HuH-7 (cell line): ENCODE measurements around the gene OSBPL1A.
"Not testable (repeated sequence)": the region's sequence is repeated elsewhere in the genome, so short reads cannot be mapped to it uniquely, and the experiment has no call there.

Experiments used
- DNase-seq: peaks from one replicate; pipeline ENCODE4 v3.0.0; 2011; ENCODE audit warnings: low spot score

Gene OSBPL1A

DNA sequence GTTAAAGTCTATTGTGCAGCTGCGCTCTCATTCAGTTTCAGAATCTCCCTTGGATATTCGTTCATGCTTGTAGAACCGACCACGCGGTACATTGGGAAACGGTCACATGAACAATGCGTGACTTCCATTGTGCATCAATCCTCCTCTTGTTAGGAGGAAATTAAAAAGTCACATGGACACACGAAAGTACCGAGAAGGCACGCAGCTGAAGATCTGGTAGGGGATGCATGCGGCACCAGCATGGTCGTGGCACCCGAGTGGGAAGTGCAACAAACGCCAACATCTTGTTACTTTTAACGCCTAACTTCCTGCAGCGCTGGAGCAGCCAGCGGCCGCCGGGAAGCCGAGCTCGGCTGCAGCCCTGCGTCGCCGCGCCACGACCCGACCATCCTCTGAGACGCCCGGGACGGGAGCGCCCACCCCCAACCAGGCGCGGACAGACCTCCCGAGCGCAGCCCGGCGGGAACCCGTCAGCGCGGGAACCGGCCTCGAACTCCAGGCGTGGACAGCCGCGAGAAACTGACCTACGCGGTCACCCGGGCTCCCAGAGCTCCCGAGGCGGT, 412 bp downstream of the OSBPL1A start:
- DNase-seq = peak; percentile 23

DNA sequence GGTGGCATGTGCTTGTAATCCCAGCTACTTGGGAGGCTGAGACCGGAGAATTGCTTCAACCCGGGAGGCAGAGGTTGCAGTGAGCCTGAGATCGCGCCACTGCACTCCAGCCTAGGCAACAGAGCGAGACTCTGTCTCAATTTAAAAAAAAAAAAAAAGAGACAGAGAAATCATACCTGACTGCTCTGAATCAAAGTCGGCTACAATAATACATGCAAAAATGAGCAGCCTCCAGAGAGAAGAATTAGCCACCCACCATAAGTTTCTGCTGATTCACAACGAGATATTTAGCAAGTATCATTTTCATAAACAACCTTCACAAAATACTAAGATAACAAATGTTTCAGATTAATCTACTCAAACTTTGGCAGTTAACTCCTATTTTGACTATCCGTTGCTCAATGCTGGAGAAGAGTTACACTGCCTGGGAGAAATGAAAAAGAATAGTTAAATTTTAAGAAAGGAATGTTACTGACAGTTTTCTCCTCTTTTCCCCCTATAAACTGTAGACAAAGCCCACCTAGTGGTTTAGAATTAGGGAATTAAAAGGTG, 1.5 kb downstream of the OSBPL1A start:
- DNase-seq = no peak

DNA sequence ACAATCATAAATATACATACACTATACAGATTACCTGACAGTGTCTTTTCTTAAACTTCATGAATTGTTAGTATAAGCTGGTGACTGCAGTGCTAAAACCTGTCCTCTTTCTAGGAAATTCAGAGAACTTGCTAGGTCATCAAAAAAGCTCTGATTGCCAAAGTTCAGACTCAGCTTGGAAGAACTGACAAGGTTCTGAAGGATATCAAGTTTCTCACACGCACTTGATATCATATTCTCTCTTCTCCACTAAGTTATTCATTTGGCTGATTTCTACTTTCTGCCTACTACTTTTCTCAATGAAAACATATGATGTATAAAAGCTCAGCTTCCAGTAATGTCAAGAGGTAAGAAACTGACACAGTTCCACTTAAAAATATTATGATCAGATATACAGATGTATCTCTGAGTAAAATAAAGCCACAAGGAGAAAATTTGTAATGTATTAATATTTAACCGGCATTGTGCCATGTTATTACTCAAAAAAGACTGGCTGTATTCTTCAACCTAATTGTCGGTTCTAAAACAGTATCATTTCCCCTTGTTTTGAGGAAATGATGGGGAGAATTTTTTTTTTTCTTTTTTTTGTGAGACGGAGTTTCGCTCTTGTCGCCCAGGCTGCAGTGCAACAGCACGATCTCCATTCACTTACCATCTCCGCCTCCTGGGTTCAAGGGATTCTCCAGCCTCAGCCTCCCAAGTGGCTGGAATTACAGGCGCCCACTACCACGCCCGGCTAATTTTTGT, 2.4 kb downstream of the OSBPL1A start:
- no peak for DNase-seq

DNA sequence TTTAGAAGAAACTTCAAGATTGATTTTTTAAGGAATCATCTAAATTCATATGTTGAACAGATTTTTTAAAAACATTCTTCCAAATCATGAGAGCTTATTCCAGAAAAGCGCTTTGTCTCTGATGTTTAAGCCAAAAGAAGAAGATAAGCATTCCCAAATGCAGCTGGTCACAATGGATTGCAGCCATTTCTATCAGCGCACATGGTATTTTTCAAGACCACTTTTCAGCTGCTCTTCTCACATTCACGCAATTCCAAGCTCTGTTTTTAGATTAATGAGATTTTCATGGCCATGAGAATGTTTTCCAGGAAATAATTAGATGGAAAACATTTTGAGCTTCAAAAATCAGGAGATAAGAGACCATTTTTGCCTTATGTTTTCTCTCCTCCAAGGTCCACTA, 8.7 kb downstream of the OSBPL1A start:
- DNase-seq = no peak

- DNase-seq = no peak
Observed at GRCh38 chr18:24386681-24387080, 10.9 kb downstream of the OSBPL1A start.

DNA sequence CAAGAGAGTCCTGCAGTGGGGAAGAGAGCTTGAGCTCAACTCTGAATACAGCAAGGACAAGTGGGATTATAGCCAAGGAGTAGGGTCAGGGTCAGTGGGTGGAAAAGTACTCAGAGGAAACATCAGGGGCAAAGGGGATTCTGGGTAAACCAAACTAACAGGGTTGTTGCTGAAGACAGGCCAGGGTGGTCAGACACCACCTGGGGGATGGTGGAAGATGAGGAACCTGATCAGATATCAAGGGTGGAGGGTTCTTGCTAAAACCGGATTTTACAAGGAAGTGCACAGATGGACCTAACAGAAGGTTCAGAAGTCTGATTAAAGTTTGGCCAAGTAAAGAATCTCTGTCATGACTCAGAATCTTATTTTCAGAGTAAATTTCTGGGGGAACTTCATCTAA, 16.5 kb downstream of the OSBPL1A start:
- no peak for DNase-seq

DNA sequence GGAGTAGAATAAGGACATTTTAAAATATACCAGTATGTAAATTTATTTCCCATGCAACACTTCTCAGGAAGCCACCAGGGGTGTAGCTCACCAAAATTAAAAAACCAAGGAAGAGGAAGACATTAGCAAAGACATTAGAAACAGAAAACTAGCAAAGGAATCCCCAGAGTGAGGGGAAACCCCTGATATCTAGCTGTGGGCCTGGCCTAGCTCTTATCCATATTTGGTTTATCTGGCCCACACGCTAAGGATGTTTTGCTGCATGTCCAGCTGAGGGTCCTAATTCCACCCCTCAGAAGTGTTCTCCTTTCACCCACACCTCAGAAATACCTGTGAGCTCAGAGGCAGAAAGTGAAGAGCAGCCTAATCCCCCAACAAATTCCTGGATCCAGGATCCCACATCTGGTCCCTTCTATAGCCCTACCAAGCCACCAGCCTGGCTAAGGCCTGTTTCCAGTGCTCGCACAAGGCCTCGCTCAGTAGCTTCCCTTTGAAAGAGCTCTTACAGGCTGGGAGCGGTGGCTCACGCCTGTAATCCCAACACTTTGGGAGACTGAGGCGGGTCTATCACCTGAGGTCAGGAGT, 17.4 kb downstream of the OSBPL1A start:
- no peak for DNase-seq

GRCh38 chr18:24378598-24378997, 19.0 kb downstream of the OSBPL1A start:
- DNase-seq = no peak

GRCh38 chr18:24376531-24376930, 21.1 kb downstream of the OSBPL1A start:
- not testable (repeated sequence) for DNase-seq

GRCh38 chr18:24373328-24373727, 24.3 kb downstream of the OSBPL1A start:
- DNase-seq = no peak

DNA sequence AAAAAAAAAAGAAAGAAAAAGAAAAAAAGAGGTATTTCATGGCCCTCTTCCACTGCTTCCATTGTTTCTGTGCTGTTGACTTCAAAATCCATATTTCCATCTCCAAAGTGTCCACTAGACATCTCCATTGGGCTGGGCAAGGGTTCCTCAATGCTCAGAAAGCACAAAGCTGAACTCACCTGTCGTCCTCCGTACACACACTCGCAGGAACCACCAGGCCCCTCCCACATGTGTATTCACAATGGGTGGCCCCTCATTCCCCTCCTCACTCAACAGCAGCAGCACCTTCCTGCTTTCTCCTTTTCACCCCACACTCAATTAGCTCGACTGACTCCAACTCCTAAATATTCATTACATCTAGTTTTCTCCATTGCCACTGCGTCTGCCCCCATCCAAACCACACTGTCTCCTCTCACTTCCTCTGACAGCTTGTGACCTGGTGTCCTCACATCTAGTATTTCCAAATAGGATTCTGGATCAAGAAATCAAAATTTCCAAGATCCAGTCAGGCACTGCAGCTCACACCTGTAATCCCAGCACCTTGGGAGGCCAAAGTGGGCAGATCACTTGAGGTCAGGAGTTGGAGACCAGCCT, 25.2 kb downstream of the OSBPL1A start:
- no peak for DNase-seq

GRCh38 chr18:24370120-24370519, 27.5 kb downstream of the OSBPL1A start:
- no peak for DNase-seq

- DNase-seq = no peak
Observed at GRCh38 chr18:24369426-24369825, 28.2 kb downstream of the OSBPL1A start.

DNA sequence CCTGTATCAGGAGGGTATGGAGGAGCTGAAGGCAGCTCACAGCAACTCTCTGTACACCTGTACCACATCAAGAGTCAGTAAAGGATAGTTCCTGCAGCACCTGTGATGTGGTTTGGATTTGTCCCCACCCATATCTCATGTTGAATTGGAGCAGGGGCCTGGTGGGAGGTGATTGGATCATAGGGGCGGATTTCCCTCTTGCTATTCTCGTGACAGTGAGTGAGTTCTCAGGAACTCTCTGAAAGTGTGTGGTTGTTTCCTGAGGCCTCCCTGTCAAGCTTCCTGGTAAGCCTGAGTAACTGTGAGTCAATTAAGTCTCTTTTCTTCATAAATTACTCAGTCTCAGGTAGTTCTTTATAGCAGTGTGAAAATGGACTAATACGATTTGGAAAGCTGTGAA, 28.9 kb downstream of the OSBPL1A start:
- no peak for DNase-seq

DNA sequence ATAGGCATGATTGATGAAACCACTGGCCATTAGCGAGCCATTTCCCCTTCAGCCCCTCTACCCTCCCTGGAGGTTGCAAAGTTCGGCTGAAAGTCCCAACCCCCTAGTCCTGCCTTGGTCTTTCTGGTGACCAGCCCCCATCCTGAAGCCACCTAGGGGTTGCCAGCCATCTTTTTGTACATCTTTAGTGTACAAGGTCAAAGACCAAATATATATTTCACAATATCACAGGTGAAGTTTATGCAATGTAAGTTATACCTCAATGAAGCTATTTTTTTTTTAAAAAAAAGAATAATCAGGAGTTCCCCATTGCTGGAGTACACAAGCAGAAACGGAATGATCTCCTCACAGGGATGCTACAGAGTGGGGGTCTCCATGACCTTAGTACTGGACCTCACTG, 31.3 kb downstream of the OSBPL1A start:
- DNase-seq = no peak

GRCh38 chr18:24364177-24364576, 33.4 kb downstream of the OSBPL1A start:
- no peak for DNase-seq

GRCh38 chr18:24362757-24363156, 34.9 kb downstream of the OSBPL1A start:
- DNase-seq = no peak

DNA sequence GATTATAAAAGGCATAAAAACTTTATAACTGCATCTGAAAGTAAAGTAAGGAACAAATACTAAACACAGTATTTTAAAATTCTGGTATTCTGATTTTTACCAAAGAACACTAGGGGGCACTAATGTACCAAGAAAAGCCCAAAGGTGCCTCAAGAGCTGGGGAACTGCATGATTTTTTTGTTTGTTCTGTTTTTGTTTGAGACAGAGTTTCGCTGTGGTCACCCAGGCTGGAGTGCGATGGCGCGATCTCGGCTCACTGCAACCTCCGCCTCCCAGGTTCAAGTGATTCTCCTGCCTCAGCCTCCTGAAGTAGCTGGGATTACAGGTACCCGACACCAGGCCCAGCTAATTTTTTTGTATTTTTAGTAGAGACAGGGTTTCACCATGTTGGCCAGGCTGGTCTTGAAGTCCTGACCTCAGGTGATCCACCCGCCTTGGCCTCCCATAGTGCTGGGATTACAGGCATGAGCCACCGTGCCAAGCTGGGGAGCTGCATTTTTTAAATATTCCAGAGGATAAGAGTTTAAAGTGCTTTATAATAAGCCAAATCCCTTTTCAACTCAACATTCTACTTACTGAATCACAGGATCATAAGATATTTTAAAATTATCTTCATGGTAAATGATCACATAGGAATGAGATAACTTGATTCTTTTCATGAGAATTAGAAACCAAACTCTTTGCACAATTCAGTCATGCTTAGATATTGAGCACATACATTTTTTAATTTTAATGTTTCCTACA, 37.7 kb downstream of the OSBPL1A start:
- peak; percentile 19 for DNase-seq

DNA sequence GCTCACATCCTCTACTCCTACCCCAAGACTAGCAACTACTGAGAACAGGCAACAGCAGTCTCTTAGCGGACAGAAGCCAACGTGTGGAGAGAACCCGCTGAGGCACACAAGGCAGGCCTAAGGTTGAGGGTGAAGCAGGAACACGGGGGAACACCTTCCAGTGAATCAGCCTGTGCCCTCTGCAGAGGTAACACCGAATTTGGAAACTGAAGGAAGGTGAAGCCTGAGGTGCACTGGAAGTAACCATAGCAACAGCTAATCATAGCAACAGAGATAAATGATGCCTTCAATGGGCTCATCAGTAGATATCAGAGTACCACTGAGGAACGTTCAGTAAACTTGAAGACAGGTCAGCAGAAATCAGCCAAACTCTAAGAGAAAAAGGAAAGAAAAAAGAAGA, 43.3 kb downstream of the OSBPL1A start:
- no peak for DNase-seq

- DNase-seq = no peak
Observed at GRCh38 chr18:24346254-24346653, 51.4 kb downstream of the OSBPL1A start.

GRCh38 chr18:24344509-24344908, 53.1 kb downstream of the OSBPL1A start:
- no peak for DNase-seq

DNA sequence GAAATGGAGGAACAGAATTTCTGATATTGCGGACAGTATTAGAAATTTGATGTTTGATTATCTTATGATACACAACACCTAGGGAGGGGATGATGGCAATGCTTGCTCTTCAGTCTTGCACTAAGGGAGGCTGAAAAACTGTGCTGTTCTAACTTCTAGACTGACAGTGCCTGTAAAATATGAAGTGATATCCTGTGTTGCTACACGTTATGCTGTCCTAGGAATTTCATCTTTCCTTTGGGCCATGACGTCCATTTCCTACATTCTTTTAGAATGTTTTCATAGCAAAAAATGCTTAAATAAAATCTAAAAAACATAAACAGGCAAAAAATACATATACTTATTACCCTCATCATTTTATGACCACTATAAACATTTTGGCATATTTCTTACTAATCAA, 55.3 kb downstream of the OSBPL1A start:
- no peak for DNase-seq
